LNCAP (cell line): ENCODE measurements around the gene EFNA5.

ENCODE experiments used
- TF ChIP-seq, protein P1 (sequence below): fragments of 450-650 bp; IDR thresholded peaks from 2 replicates; pipeline ENCODE4 v1.5.1; 2017; ENCODE audit warnings: mild to moderate bottlenecking

The EFNA5 gene

DNA sequence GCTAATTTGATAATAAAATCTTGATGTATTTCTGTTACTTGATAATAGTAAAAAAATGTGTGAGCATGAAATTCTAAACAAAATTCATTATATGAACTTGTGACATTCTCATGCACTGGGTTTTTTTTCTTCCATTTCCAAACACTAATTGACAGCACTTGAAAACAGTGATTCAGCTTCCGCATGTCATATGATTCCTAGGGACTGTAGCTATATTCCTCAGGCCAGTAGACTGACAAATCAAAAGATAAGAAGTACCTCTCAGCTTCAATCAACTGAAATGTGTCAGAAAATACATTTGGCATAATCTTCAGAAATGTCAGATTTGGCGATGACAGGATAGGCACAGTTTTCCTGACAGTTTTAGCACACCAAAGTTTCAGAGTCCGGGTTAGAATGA lies 52.5 kb downstream of the EFNA5 start:
- TF ChIP-seq, protein P1, sequence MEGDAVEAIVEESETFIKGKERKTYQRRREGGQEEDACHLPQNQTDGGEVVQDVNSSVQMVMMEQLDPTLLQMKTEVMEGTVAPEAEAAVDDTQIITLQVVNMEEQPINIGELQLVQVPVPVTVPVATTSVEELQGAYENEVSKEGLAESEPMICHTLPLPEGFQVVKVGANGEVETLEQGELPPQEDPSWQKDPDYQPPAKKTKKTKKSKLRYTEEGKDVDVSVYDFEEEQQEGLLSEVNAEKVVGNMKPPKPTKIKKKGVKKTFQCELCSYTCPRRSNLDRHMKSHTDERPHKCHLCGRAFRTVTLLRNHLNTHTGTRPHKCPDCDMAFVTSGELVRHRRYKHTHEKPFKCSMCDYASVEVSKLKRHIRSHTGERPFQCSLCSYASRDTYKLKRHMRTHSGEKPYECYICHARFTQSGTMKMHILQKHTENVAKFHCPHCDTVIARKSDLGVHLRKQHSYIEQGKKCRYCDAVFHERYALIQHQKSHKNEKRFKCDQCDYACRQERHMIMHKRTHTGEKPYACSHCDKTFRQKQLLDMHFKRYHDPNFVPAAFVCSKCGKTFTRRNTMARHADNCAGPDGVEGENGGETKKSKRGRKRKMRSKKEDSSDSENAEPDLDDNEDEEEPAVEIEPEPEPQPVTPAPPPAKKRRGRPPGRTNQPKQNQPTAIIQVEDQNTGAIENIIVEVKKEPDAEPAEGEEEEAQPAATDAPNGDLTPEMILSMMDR: no peak

DNA sequence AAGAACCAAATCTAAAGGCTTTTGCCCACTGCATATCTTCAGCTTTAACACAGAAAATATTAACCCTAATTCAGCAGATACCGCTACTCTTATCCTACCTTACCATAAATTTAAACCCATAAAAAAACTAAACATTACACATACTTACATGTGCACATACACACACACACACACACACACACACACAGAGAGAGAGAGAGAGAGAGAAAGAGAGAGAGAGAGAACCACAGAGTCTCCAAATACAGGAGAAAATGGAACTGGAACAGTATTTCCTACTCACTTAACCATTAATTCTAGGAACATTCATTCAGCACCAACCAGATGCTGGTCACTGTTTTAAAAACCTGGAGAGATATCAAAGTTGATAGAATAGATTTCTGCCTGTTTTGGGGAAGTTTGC lies 53.7 kb downstream of the EFNA5 start:
- TF ChIP-seq, protein P1: no peak

- TF ChIP-seq, protein P1: no peak
Observed at GRCh38 chr5:107616213-107616612, 54.5 kb downstream of the EFNA5 start.

- TF ChIP-seq, protein P1: no peak
Observed at GRCh38 chr5:107615299-107615817, 55.4 kb downstream of the EFNA5 start.

- TF ChIP-seq, protein P1: no peak
Observed at GRCh38 chr5:107612541-107612940, 58.2 kb downstream of the EFNA5 start.

DNA sequence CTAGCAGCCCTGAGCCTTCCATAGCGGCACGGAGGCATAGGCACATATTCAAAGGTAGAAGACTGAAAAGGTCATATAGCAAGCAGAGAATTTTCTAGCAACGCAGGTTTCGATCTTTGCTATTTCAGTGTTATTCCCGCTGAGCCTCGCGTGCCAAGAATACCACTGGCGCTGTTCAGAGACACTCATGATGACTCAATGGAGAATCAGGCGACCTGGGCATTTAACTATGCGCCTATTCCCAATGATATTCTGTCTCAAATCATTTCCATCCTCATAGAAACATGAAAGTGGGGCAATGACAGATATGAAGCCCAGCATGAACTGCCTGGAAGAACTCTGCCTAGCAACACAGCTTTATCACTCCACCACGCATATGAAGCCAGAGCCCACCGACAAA lies 59.9 kb downstream of the EFNA5 start:
- TF ChIP-seq, protein P1: no peak

DNA sequence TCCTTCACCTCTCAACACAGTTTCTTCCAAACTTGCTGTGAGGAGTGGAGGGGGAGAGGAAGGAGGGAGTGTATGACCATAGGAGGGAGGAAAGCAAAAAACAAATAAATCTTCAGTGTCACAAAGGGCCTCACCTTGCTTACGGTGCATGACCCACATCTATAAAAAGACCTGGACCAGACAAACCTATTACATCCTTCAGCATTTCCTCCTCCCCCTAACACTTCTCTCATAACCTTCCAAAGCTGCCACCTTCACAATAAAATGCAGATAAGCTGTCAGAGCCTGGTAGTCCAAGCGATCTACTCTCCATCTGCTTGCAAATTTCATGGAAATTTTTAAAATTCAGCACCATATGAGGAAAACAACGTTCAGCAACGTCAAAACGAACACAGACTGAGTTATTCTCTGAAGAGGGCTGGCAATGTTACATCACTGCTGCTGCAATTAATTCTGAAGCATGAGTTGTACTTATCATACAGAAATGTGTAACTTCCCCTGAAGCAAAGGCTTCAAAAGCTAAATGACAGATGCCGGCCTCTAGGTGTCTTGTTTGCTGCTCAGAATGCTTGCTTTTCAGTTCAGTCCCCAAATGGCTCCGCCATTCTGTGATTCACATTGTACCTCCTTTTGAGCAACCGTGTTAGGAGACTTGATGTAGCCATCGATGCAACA lies 62.9 kb downstream of the EFNA5 start:
- TF ChIP-seq, protein P1: no peak
